ENCODE results near the gene PRIMA1. TPM values are rescaled to one million over a fixed set of nuclear protein-coding genes. Genes with fewer than 3 reads are reported as not detected.

Gene PRIMA1
- total RNA-seq, 1 experiment from 2014 or later, result 2.3 TPM

DNA sequence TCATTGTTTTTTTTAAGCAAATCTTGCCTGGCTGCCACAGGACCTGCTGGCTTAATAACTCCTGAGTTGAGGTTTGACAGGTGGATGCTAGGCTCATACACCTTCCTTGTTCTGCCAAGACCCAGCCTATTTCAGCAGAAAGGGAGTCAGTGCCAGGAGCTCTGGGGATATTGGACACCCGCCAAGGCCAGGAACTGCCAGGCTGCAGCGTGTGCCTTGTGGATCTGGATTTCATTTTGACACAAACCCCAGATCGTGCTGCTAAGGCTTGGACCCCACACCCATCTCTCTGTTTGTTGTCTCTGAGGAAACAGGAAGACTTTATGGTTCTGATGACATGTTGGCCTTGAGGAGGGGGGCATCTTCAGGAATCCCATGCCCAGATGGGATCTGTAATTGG is 44.4 kb upstream of the PRIMA1 start:
- no peak overlapping the region for H3K56ac ChIP-seq (ENCODE audit: insufficient read length, low read depth, low read length)
- Mint-ChIP-seq H3K4me3 (no peak overlapping the region), H3K27ac (no peak overlapping the region; a peak in 1 of 7 replicates), H3K9me3 (no peaks in the 10 kb centered on the region), H3K4me1 (peaks cover 0 to 12% of the 10 kb centered on the region in 2 experiments; a peak in 2 of 4 replicates), H3K36me3 (ENCODE audit: insufficient read depth in 1 of 3, low read depth in 3 of 3) (no peaks in the 10 kb centered on the region; a peak in 1 of 7 replicates), H3K27me3 (ENCODE audit: low read depth) (peaks cover 9% of the 10 kb centered on the region)
- H3K23ac ChIP-seq (ENCODE audit: insufficient read length, low read depth, low read length), result no peak overlapping the region
- no peak overlapping the region for H2BK15ac ChIP-seq (ENCODE audit: low read depth, low read length)
- WGBS (ENCODE audit: extremely low coverage, insufficient read length, low lambda C conversion rate), result no CpG with 5 or more reads among the region's 3 CpGs
- H2BK120ac ChIP-seq (ENCODE audit: low read depth, low read length, poor library complexity, severe bottlenecking), result no peak overlapping the region
- no peak overlapping the region for H3K14ac ChIP-seq (ENCODE audit: insufficient read depth, low read length)
- no peak overlapping the region for H3K4me2 ChIP-seq (ENCODE audit: insufficient read depth, insufficient read length, low read length)
- H3T11ph ChIP-seq (ENCODE audit: low read length), result no peak overlapping the region
- no peak overlapping the region for H2BK12ac ChIP-seq (ENCODE audit: insufficient read length, low read depth, low read length)
- no peaks in the 10 kb centered on the region for H3K4me1 ChIP-seq (ENCODE audit: insufficient read depth, low read length)
- no peak overlapping the region for H3K27ac ChIP-seq (ENCODE audit: insufficient read length, low read depth, low read length)
- no peaks in the 10 kb centered on the region for H4K20me1 ChIP-seq (ENCODE audit: control insufficient read depth, insufficient read depth, insufficient read length)
- TF ChIP-seq, protein P1, sequence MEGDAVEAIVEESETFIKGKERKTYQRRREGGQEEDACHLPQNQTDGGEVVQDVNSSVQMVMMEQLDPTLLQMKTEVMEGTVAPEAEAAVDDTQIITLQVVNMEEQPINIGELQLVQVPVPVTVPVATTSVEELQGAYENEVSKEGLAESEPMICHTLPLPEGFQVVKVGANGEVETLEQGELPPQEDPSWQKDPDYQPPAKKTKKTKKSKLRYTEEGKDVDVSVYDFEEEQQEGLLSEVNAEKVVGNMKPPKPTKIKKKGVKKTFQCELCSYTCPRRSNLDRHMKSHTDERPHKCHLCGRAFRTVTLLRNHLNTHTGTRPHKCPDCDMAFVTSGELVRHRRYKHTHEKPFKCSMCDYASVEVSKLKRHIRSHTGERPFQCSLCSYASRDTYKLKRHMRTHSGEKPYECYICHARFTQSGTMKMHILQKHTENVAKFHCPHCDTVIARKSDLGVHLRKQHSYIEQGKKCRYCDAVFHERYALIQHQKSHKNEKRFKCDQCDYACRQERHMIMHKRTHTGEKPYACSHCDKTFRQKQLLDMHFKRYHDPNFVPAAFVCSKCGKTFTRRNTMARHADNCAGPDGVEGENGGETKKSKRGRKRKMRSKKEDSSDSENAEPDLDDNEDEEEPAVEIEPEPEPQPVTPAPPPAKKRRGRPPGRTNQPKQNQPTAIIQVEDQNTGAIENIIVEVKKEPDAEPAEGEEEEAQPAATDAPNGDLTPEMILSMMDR (conservative IDR thresholded peaks at IDR 0.05), result no peak
- no peak overlapping the region for H3K9ac ChIP-seq (ENCODE audit: extremely low read depth, insufficient read length, low read length)
- no peaks in the 10 kb centered on the region for H3K79me2 ChIP-seq (ENCODE audit: insufficient read depth, low read length)
- no peak overlapping the region for H4K8ac ChIP-seq (replicated peaks; ENCODE audit: insufficient read length, low read depth, low read length)
- H2AK5ac ChIP-seq (ENCODE audit: insufficient read length, low read length), result no peak overlapping the region
- no peaks in the 10 kb centered on the region for H3K9me3 ChIP-seq (ENCODE audit: control insufficient read depth, low read depth, low read length)
- no peak overlapping the region for H3K4ac ChIP-seq (ENCODE audit: low read depth, low read length)
- no peaks in the 10 kb centered on the region for H3K79me1 ChIP-seq (ENCODE audit: insufficient read depth, low read depth, low read length, poor library complexity, severe bottlenecking)
- no peak overlapping the region for H2AFZ ChIP-seq (ENCODE audit: low read length)
- no peak overlapping the region for H4K5ac ChIP-seq (ENCODE audit: insufficient read length, low read depth, low read length)
- no peaks in the 10 kb centered on the region for H3K27me3 ChIP-seq (ENCODE audit: insufficient read depth, low read length)
- DNase-seq, result no peak
- H4K91ac ChIP-seq (ENCODE audit: insufficient read length, low read depth, low read length), result no peak overlapping the region
- no peak overlapping the region for H2BK20ac ChIP-seq (ENCODE audit: low read depth, low read length, poor library complexity, severe bottlenecking)
- no peak overlapping the region for H2BK5ac ChIP-seq (ENCODE audit: insufficient read length, low read length)
- H3K18ac ChIP-seq (ENCODE audit: insufficient read length, low read depth, low read length), result no peak overlapping the region
- H3K23me2 ChIP-seq (ENCODE audit: insufficient read length, low read depth, low read length, poor library complexity, severe bottlenecking), result no peaks in the 10 kb centered on the region

Measured in H9 (cell line).